GM23338 (cell line): ENCODE data around the gene GOLGA1.

Experiments used
- CTCF ChIP-seq, 2 experiments: fragments of 200-600 bp in 1 of 2; sonication (generic) in 1 of 2; conservative IDR thresholded peaks; 2 replicates each; pipeline versions ENCODE4 v1.5.1 to v1.6.1; 2016 to 2017; ENCODE audit warnings: antibody characterized with exemption in 2 of 2, low read depth in 2 of 2, mild to moderate bottlenecking in 2 of 2, moderate library complexity in 1 of 2
- ETS1 ChIP-seq: IDR thresholded peaks from 2 replicates; pipeline ENCODE4 v1.6.1; 2016; ENCODE audit warnings: antibody characterized with exemption
- EZH2 ChIP-seq: fragments of 200-600 bp; sonication (generic); IDR thresholded peaks from one replicate; pipeline ENCODE4 v1.8.0; 2017; ENCODE audit warnings: antibody characterized with exemption, mild to moderate bottlenecking, low read depth; ENCODE audit not compliant: unreplicated experiment
- EZH2phosphoT487 ChIP-seq: fragments of 200-600 bp; sonication (generic); IDR thresholded peaks from one replicate; pipeline ENCODE4 v1.8.1; 2018; ENCODE audit warnings: antibody characterized with exemption; ENCODE audit not compliant: unreplicated experiment
- POLR2AphosphoS5 ChIP-seq: IDR thresholded peaks from 2 replicates; pipeline ENCODE4 v1.6.1; 2016; ENCODE audit warnings: antibody characterized with exemption, low read depth
- STAT1 ChIP-seq: IDR thresholded peaks from one replicate; pipeline ENCODE4 v1.6.1; 2016; ENCODE audit warnings: antibody characterized with exemption; ENCODE audit not compliant: unreplicated experiment

GRCh38 chr9:124839612-124840299 lies 101.1 kb downstream of the GOLGA1 start:
- peak; percentile 66 to 67 for TF ChIP-seq CTCF (conservative IDR thresholded peaks at IDR 0.05; ENCODE audit: low read depth in 2 of 2)
- no peak for TF ChIP-seq EZH2phosphoT487
- no peak for TF ChIP-seq STAT1
- no peak for TF ChIP-seq ETS1
- no peak for TF ChIP-seq EZH2
- TF ChIP-seq POLR2AphosphoS5 = no peak
